NCI-H82 treated with DMSO at 0.1 percent for 48 hours (cell line): Measurements from ENCODE around the gene MRPS22.
"Not testable (repeated sequence)": the region's sequence is repeated elsewhere in the genome, so short reads cannot be mapped to it uniquely, and the experiment has no call there.

Experiments
- DNase-seq: peaks from one replicate; lab custom pipeline; 2025; ENCODE audit not compliant: unreplicated experiment; lab: John Stamatoyannopoulos, UW

Gene MRPS22

DNA sequence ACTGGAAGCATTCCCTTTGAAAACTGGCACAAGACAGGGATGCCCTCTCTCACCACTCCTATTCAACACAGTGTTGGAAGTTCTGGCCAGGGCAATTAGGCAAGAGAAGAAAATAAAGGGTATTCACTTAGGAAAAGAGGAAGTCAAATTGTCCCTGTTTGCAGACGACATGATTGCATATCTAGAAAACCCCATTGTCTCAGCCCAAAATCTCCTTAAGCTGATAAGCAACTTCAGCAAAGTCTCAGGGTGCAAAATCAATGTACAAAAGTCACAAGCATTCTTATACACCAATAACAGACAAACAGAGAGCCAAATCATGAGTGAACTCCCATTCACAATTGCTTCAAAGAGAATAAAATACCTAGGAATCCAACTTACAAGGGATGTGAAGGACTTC, 9.1 kb upstream of the MRPS22 start:
- DNase-seq, result not testable (repeated sequence)

GRCh38 chr3:139338405-139338804, 5.4 kb upstream of the MRPS22 start:
- no peak for DNase-seq

- DNase-seq, result no peak
Observed at GRCh38 chr3:139339219-139339906, 4.5 kb upstream of the MRPS22 start.

GRCh38 chr3:139340784-139341183, 3.0 kb upstream of the MRPS22 start:
- no peak for DNase-seq

- peak; percentile 58 for DNase-seq
Observed at GRCh38 chr3:139342054-139342453, 1.8 kb upstream of the MRPS22 start.

GRCh38 chr3:139346771-139347170, 3.0 kb downstream of the MRPS22 start:
- DNase-seq, result no peak

GRCh38 chr3:139353920-139354556, 10.2 kb downstream of the MRPS22 start:
- DNase-seq, result peak; percentile 28

GRCh38 chr3:139354661-139355060, 10.8 kb downstream of the MRPS22 start:
- no peak for DNase-seq

- DNase-seq, result peak; percentile 44
Observed at GRCh38 chr3:139355476-139355875, 11.7 kb downstream of the MRPS22 start.

GRCh38 chr3:139355891-139356290, 12.1 kb downstream of the MRPS22 start:
- no peak for DNase-seq

DNA sequence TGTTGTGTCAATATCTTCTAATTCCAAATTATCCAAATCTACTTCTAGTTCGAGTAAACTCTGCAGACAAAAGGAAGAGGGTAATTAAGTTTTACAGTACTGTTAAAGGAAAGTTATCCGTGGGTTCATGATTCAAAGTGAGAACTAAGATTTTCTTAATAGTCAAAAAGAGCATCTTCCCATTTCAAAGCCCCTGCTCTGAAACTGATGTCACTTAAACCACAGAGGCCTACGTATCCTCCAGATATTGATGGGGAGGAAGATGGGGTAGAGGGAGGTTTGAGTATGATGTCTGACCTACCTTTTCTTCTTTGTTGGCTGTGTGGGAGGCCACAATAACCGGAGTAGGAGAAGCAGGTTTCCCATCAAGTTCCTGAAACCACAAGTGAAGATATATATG, 14.1 kb downstream of the MRPS22 start:
- no peak for DNase-seq

GRCh38 chr3:139358841-139359562, 15.2 kb downstream of the MRPS22 start:
- peak; percentile 96 for DNase-seq

GRCh38 chr3:139361276-139361675, 17.5 kb downstream of the MRPS22 start:
- no peak for DNase-seq

DNA sequence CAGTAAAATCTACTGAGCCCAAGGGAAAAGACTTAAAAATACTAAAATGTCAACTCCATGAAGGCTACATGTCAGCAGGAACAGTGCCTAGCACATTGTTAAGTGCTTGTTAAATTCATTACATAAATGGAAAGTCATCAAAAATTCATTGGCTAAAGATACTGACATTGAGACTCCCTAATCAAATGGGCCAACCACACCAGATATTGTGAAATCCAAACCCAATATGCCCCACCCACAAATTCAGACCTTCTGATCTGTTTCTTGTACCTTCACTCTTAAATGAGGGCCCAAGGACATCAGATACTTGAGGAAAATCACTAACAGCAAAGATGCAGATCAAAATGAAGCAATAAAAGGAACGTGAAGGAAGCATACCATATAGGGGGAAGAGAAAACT, 20.7 kb downstream of the MRPS22 start:
- no peak for DNase-seq

GRCh38 chr3:139374099-139374498, 30.3 kb downstream of the MRPS22 start:
- DNase-seq, result no peak

DNA sequence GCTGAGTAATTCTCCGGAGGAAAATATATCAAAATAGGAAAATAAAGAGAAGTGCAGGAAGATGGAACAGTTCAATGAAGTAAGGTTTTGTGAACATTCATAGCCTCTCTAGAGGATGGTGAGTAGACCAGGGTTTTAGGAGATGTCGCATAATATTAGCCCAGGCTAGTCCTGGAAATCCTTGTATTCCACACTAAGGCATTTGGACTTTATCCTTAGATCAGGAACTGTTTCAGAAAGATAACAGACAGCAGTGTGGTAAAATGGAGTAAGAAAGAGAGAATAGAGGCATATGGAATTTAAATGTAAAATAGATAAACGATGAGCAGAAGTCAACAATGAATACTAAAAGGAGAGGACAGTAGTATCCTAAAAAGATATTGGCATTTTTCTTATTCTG, 33.6 kb downstream of the MRPS22 start:
- no peak for DNase-seq

GRCh38 chr3:139378587-139379241, 34.9 kb downstream of the MRPS22 start:
- DNase-seq, result no peak

GRCh38 chr3:139380575-139380974, 36.8 kb downstream of the MRPS22 start:
- no peak for DNase-seq

GRCh38 chr3:139382291-139382690, 38.5 kb downstream of the MRPS22 start:
- not testable (repeated sequence) for DNase-seq

DNA sequence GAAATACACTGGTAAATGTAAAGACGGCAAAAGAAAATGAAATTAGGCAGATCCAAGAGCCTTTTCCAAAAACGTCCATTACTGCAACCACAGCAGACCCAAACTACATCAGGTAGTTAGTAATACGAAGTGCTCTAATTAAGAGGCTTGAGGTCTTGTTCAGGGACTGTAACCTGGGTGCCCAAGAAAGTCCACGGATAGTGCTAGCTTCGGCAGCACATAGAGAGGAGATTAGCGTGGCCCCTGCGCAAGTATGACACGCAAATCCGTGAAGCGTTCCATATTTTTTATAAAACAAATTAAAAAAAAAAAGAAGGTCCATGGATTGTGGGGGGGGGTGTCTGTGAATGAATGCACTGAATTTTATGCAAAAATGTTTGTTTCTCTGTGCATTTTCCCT, 44.3 kb downstream of the MRPS22 start:
- DNase-seq, result no peak

DNA sequence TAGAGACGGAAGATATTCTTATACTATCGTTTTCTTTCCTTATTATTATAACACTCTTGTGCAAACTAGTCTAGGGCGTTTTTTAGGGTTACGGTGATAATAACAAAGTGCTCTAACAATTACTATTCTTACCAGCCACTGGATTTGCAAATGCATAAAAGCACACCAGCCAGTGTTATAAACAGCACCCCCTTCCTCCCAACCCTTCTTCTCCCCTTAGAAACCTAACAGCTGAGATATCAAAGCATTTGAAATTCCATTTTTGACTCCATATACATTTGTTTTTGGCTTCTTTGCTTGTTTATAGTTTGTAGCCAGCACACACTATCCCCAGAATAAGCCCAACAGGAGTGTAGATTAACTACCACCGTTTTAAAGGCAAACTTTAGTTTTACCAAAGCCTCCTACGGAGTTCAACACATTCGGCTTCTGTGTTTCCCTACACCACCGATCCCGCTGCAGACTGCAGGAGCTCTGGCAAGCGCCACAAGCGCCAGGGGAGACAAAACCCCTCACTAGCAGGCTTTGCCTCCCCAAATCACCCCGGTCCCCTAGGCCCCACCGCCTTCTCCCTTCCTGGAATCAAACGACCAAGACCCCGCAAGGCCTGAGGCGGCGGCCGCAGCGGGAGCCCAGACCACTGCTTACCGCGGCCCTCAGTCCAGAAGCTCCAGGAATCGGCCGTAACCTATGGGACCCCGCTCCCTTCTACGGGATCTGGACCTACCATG, 45.2 kb downstream of the MRPS22 start:
- no peak for DNase-seq
